ENCODE measurements around the gene DIPK2A.

The DIPK2A gene

GRCh38 chr3:143988306-143988705, 16.7 kb downstream of the DIPK2A start:
- no peak for TF ChIP-seq CTCF (IDR thresholded peaks at IDR 0.05; ENCODE audit: extremely low read depth, missing control alignments)
- DNase-seq (ENCODE audit: low spot score) = no peak

- no peak for DNase-seq (ENCODE audit: low spot score)
- no peak for TF ChIP-seq CTCF (IDR thresholded peaks at IDR 0.05; ENCODE audit: extremely low read depth, missing control alignments)
These were observed 17.8 kb downstream of the DIPK2A start for GRCh38 chr3:143989461-143989860.

GRCh38 chr3:143991713-143992112, 20.1 kb downstream of the DIPK2A start:
- no peak for TF ChIP-seq CTCF (IDR thresholded peaks at IDR 0.05; ENCODE audit: extremely low read depth, missing control alignments)
- DNase-seq (ENCODE audit: low spot score) = no peak

- TF ChIP-seq CTCF (IDR thresholded peaks at IDR 0.05; ENCODE audit: extremely low read depth, missing control alignments) = no peak
- no peak for DNase-seq (ENCODE audit: low spot score)
These were observed 26.6 kb downstream of the DIPK2A start for GRCh38 chr3:143998266-143998665.

DNA sequence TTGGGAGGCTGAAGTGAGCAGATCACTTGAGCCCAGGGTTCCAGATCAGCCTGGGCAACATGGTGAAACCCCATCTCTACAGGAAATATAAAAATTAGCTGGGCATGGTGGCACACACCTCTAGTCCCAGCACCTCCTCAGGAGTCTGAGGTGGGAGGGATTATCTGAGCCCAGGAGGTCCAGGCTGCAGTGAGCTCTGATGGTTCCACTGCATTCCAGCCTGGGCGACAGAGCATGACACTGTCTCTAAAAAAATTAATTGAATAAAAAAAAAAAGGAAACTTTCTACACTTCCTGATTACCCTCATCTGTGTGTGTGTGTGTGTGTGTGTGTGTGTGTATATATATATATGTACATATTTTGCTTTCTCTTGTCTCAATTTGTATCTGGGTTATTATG, 31.4 kb downstream of the DIPK2A start:
- no peak for DNase-seq (ENCODE audit: low spot score)
- TF ChIP-seq CTCF (IDR thresholded peaks at IDR 0.05; ENCODE audit: extremely low read depth, missing control alignments) = no peak

GRCh38 chr3:144010371-144010770, 38.7 kb downstream of the DIPK2A start:
- no peak for DNase-seq (ENCODE audit: low spot score)
- no peak for TF ChIP-seq CTCF (IDR thresholded peaks at IDR 0.05; ENCODE audit: extremely low read depth, missing control alignments)

GRCh38 chr3:144011251-144011799, 39.7 kb downstream of the DIPK2A start:
- DNase-seq (ENCODE audit: low spot score) = no peak
- no peak for TF ChIP-seq CTCF (IDR thresholded peaks at IDR 0.05; ENCODE audit: extremely low read depth, missing control alignments)
